ENCODE results near the gene KRTAP1-3.
A peak's percentile ranks its signal among the peaks of the same experiment; 100 is the strongest.
"Not testable (repeated sequence)": the region's sequence is repeated elsewhere in the genome, so short reads cannot be mapped to it uniquely, and the experiment has no call there.

KRTAP1-3 gene, protein sequence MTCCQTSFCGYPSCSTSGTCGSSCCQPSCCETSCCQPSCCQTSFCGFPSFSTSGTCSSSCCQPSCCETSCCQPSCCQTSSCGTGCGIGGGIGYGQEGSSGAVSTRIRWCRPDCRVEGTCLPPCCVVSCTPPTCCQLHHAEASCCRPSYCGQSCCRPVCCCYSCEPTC

DNA sequence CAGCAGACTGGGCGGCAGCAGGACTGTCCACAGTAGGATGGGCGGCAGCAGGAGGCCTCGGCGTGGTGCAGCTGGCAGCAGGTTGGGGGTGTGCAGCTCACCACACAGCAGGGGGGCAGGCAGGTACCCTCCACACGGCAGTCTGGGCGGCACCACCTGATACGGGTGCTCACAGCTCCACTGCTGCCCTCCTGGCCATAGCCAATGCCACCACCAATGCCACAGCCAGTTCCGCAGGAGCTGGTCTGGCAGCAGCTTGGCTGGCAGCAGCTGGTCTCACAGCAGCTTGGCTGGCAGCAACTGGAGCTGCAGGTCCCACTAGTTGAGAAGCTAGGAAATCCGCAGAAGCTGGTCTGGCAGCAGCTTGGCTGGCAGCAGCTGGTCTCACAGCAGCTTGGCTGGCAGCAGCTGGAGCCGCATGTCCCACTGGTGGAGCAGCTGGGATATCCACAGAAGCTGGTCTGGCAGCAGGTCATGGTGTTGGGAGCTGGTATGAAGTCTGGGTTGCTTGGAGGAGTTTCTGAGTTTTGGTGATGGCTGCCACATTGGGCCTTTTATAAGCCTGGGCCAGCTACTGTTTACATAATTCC is at the start of gene KRTAP1-3:
Gene KRTAP1-3, minus strand, starts transcription at position 529 of the 590 bp plus-strand sequence. Its CDS starts 53 bp downstream, at position 476.
- DNase-seq: peak; percentile 73

DNA sequence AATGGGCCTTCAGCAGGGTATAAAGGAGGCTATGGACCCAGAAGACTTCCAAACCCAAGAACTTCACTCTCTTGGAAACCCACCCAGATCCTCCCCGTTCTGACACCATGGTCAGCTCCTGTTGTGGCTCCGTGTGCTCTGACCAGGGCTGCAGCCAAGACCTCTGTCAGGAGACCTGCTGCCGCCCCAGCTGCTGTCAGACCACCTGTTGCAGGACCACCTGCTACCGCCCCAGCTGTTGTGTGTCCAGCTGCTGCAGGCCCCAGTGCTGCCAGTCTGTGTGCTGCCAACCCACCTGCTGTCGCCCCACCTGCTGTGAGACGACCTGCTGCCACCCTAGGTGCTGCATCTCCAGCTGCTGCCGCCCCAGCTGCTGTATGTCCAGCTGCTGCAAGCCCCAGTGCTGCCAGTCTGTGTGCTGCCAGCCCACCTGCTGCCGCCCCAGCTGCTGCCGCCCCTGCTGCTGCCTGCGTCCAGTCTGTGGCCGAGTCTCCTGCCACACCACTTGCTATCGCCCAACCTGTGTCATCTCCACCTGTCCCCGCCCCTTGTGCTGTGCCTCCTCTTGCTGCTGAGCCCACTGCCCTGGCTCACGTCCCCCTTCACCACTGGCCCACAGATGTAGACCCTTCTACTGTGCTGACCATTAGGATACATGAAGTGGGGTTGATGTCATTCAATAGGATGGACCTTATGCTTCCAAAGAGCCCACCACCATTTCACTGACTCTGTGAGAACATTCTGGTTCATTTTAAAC is 49.6 kb upstream of the KRTAP1-3 start, which contains the start of gene KRTAP4-7:
Gene KRTAP4-7, plus strand, starts transcription at position 51 of the 757 bp plus-strand sequence. Its CDS starts 57 bp downstream, at position 108.
- DNase-seq: not testable (repeated sequence)

DNA sequence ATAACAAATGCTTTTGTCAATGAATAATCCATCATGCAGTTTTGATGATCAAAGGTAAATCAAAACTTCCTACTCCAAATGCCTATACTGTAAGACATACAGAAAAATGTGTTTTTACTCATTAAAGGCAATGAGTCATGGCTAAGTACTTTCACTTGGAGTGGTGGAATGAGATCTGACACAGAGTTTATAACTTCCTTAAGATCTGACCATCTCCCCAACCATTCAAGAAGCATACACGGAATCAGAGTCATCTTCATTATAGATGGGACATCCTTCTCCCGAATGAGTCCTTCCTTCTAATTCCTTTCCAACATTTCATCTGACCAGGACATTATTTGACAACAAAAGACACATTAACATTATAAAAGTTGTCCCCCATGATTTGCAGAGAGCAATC is 48.8 kb upstream of the KRTAP1-3 start:
- not testable (repeated sequence) for DNase-seq

DNA sequence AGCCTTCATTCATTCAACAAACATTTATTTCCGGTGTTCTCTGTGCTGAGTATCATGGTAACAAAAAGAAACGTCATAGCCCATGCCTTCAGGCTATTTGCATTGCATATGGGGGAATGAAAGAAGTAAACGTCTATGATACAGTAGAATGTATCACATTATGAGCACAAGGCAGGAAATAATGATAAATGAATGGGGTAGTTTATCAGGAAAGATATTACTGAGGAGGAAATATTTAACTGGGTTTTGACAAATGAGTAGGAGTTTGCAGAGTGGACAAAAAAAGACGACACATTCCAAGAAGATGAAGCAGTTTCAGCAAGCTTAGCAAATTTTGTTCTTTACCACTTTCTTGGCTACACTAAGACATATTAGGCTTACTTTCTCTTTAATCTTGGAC is 48.0 kb upstream of the KRTAP1-3 start:
- no peak for DNase-seq

DNA sequence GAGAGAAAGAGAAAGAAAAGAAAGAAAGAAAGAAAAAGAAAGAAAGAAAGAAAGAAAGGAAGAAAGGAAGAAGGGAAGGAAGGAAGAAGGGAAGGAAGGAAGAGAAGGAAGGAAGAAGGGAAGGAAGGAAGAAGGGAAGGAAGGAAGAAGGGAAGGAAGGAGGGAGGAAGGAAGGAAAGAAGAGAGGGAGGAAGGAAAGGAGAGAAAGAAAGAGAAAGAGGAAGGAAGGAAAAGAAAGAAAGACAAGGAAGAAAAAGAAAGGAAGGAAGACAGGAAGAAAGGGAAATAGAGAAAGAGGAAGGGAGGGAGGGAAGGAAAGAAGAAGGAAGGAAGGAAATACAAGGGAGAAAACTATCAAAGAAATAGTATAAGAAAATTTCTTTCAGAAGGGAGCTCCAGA is 42.1 kb upstream of the KRTAP1-3 start:
- no peak for DNase-seq

DNA sequence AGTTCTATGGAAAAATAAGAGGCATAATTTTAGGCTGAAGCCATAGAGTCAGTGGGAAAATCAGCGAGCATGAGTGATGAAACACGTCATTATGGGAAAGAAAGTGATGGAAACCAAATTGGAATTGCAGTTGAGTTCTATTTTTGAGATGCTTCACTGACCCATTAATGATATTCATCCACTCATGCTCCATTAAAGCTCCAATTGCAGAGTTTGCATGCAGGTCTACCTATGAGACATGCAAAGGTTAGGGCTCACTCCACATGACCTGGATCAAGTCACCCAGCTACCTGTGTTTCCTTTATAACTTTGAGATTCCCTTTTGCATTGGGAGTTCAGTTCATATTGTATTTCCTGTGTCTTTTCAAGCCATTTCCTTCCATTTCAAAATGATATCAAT is 39.0 kb upstream of the KRTAP1-3 start:
- no peak for DNase-seq

DNA sequence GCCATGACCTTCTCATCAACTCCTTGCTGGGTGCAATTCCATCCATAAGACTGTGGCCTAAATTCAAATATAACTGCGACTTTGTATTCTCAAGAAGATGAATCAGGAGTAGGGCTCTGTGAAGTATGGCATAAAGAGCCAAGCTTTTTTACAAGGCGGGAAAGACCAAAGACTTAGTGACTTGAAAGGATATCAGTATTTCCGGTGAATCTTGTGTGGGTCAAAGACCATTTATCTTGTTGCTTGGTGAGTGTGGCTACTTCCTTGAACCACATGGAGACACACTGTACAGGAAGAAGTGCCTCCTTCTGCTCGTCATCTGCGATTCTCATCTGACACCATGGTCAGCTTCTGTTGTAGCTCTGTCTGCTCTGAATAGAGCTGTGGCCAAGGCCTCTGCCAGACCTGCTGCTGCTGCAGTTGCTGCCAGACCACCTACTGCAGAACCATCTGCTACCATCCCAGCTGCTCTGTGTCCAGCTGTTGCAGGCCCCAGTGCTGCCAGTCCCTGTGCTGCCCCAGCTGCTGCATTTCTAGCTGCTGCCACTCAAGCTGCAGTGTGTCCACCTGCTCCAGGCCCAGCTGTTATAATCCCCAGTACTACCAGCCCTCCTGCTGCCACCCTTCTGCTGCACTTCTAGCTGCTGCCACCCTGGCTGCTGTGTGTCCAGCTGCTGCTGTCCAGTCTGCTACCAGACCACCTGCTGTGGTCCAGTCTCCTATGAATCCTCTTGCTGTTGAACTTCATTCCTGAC is 37.1 kb upstream of the KRTAP1-3 start:
- DNase-seq: no peak

DNA sequence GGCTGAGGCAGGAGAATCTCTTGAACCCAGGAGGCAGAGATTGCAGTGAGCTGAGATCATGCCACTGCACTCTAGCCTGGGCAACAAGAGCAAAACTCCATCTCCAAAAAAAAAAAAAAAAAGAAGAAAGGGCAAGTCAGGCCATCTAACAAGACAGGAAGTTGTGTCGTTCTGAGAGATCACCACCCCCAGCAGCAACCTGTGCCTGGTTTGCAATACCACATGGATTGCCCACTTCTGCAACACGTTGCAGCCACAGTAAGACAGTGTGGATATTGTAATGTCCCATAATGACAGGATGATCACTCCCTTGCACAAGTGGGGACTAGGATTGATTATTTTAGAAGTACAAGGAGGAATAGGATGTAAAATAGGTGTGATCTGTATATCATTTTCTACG is 34.4 kb upstream of the KRTAP1-3 start:
- no peak for DNase-seq

DNA sequence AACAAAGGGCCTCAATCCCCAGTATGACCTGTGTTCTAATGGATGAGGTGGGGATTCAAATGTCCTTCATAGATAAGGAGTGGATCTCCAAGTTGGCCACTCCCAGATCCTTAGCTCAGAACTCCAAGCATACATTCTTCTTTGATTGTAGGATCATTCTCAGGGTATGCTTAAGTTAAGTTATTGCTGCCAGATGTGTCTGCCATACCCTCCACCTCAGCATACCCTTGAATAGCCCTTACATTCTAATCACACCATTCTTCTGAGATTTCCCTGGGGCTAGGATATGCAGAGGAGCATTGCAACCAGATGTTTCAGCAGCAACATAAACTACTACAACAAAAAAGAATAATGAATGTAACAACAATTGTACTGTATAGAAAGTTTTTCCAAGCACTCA is 32.6 kb upstream of the KRTAP1-3 start:
- DNase-seq: no peak

DNA sequence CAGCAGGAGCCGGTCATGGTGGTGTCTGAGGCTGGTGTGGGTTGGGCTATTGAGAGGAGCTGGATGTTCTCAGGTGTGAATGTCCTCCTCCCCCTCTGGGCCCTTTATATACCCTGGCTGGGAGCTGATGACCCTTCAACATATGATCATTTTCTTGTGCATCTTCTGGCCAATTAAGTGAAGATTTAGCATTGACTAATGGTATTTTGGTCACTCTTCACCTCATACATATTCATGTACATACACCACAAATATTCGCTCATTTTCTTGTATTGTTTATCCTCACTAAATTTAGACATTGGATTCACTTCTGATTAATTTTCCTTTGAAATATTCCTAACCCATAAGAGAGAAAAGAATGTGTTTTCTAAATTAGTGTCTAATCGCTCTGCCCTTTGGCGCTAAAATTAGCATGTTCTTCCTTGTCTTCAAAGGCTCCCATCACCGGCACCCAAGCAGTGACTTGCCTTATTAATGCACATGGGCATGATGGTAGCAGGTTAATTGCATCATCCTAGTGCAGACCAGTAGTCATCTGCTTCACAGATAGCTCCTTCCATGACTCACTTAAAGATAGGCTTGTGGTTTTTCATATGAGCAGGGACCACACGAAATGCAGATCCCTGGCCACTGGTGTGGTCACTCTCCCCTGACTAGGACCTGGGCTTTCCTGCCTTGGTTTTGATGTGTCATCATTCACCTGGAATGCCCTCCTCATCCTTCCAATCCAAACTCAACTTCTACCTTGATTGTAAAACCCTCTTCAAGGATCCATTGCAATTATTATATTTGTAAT is 31.4 kb upstream of the KRTAP1-3 start, which contains the start of gene KRTAP2-4:
Gene KRTAP2-4, minus strand, starts transcription at position 51 of the 796 bp plus-strand sequence. Its CDS starts 34 bp downstream, at position 17.
- no peak for DNase-seq

DNA sequence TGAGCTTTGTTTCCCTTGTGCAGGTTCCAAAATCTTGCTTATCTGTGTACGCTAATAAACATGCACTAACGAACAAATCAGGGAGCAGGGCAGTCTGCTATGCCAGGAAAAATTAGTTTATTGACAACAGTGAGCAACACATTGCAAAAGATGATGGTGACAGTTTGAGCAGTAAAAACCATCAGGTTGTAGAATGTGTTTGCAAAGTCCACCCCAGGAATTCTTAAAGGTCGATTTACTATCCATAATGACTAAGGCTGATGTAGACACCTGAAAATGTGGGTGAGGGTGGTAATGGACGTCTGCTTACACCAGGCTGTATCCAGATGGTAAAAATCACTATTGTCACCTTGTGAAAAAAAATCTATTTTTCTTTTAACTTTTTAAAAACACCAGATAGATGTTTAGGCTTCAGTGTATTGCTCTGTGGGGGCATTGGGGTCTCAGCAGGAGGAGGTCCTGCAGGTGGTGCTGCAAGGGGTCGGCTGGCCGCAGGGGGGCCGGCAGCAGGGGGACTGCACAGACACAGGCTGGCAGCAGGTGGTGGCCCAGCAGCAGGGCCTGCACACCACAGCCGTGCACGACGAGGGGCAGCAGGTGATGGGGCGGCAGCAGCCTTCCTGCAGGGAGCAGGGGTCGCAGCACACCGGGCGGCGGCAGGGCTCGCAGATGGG is 30.5 kb upstream of the KRTAP1-3 start:
- not testable (repeated sequence) for DNase-seq

DNA sequence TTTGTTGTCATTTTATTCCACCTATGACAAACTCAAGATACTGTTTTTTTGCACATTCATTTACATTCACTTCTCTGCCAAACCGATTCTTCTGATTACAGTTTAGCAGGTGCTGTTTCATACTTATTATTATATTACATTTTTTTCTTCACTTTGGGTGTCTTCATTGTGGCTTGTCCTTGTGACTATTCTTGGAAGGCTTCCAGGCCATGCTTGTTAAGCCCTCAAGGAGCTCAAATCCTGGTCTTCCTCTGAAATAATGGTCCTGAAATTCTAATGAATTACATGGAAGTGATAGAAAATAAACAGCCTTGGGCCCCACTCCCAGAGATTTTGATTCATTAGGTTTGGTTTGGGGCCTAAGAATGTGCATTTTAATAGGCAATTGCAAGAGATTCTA is 29.6 kb upstream of the KRTAP1-3 start:
- DNase-seq: no peak

DNA sequence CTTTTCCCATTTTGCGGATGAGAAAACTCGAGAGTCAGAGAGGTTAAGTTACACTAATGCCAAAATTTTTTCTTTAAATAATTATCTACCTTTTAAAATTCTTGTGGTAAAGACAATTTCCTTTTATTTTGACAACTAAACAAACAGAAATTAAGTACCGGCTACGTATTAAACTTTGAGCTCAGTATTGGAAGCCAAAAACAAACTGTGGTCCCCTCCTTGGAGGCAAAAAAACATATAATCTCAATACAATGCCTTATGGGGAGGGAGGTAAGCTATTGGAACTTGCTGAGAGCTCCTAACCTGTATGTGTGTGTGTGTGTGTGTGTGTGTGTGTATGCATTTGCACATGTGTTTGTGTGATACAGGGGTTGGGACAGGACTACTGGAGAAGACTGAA is 28.8 kb upstream of the KRTAP1-3 start:
- DNase-seq: no peak

DNA sequence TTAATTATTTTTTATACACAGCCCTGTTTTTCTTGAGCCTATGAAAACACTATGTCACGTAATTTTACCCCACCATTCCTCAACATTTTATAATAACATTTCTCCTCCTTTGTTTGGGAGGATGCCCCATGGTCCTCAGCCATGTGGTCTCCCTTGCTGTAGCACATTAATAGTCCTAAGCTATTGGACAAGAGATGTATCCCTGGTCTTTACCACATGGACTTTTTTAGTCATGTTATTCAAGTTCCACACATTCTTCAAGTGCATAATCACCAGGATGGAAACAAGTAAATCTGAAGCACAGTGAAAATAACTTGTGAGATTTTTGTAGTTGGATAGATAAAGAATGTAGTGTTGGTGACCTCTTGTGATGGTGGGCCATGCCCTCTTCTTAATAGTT is 27.3 kb upstream of the KRTAP1-3 start:
- DNase-seq: no peak

DNA sequence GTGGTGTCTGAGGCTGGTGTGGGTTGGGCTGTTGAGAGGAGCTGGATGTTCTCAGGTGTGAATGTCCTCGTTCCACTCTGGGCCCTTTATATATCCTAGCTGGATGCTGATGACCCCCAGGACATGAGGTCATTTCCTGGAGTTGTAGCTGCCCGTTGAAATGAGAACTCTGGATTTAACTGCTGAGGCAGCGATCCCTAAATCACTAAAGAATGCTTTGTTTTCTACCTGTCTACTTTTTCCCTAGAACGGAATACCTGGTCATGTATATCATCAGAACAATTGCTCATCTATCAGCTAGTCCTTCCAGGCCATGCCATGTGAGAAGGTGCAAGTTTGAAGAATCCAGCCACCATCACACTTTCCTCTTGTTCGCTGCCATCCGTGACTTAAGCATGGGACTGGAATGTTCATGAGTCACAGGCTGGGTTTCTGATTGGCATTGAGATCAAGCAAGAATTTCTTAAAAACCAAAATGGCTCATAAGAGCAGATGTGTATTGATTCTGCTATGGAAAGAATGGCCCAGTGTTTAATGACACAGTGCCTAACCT is 25.5 kb upstream of the KRTAP1-3 start, which contains the start of gene KRTAP2-3:
Gene KRTAP2-3, minus strand, starts transcription at position 63 of the 553 bp plus-strand sequence. CDS start 64 bp downstream, outside the sequence.
- DNase-seq: no peak

DNA sequence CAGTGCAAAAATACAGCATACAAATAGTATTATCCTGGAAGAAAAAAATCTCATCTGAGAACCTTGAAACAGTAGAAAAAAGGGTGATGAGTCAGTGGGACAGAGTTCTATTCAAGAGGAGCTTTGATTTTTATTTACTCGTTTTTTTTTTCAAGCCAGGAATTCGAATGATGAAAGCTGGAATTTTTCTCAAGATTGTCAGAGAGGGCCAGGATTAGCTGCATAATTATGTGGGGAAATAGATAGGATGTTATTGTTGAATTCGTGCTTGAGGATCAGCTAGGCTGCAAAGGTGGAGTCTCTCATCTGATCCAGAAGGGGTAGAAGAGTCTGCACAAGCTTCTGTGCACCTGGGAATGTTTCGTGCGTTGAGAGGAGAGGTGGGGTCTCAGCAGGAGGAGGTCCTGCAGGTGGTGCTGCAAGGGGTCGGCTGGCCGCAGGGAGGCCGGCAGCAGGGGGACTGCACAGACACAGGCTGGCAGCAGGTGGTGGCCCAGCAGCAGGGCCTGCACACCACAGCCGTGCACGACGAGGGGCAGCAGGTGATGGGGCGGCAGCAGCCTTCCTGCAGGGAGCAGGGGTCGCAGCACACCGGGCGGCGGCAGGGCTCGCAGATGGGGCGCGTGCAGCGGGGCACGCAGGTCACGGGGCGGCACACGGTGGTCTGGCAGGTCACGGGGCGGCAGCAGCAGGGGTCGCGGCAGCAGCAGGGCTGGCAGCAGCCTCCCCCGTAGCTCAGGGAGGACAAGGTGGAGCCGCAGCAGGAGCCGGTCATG is 24.8 kb upstream of the KRTAP1-3 start:
- not testable (repeated sequence) for DNase-seq

DNA sequence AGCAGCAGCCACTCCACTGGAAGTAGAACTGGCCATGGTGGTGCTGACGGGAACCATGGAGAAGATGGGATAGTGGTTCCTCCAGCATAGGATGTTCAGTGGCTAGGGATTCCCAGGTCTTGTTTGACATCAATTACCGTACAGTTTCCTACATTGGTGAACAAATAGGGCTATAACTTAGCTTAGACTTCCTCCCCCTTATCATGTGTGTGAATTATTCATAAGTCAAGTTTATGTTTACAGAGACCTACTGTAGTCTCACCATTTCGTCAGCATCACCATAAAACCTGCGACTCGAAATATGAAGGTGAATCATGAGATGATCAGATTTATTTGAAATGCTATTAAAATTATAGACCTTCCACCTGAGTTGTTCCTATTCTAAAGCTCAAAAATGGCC is 24.1 kb upstream of the KRTAP1-3 start:
- DNase-seq: no peak

DNA sequence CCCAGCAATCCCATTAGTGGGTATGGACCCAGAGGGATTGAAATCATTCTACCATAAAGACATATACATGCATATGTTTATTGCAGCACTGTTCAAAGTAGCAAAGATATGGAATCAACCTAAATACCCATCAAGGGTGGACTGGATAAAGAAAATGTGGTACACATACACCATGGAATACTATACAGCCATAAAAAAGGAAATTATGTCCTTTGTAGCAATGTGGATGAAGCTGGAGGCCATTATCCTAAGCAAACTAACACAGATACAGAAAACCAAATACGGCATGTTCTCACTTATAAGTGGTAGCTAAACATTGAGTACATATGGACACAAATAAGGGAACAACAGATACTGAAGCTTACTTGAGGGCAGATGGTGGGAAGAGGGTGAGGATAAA is 22.9 kb upstream of the KRTAP1-3 start:
- DNase-seq: no peak

DNA sequence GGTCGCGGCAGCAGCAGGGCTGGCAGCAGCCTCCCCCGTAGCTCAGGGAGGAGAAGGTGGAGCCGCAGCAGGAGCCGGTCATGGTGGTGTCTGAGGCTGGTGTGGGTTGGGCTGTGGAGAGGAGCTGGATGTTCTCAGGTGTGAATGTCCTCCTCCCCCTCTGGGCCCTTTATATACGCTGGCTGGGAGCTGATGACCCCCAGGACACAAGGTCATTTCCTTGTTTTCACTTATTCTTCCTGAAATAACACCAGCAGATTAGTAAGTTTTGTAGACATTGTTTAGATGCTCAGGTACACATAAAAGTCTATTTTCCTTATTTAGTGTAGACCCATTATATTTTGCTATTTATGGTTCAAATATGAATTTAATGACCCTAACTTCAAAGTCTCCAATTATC is 20.5 kb upstream of the KRTAP1-3 start, which contains the start of gene KRTAP2-2:
Gene KRTAP2-2, minus strand, starts transcription at position 101 of the 400 bp plus-strand sequence. Its CDS starts 19 bp downstream, at position 82.
- DNase-seq: not testable (repeated sequence)

DNA sequence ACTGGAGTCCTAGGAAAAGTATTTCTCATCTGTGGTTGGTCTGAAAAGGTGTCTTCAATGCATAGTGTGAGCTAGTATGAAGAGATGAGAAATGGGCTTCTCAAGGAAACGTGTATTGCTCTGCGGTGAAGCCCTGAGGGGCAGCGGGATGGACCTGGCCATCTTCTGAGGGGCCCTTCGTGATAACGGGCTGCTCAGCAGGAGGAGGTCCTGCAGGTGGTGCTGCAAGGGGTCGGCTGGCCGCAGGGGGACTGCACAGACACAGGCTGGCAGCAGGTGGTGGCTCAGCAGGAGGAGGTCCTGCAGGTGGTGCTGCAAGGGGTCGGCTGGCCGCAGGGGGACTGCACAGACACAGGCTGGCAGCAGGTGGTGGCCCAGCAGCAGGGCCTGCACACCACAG is 19.9 kb upstream of the KRTAP1-3 start:
- not testable (repeated sequence) for DNase-seq

Data from NCI-H2029 (cell line).